HCT116 (cell line): ENCODE results near the gene METTL21C. TPM values are rescaled to one million over a fixed set of nuclear protein-coding genes. Genes with fewer than 3 reads are reported as not detected.

Source experiments
- ATAC-seq: fragments of 200-7000 bp; cut with Tn5 transposase; 2 replicates; pipeline ENCODE4 v1.9.1; 2020; ENCODE audit warnings: mild to moderate bottlenecking, moderate library complexity
- BruUV-seq: library from RNA; stranded (reverse); fragments of 400-500 nt; replicated peaks from 2 replicates; lab custom pipeline; 2021; lab: Mats Ljungman, UMichigan
- CTCF ChIA-PET: fragments of 300-600 bp; sonication (Branson Sonifier 250); formaldehyde crosslinking; loops from one replicate; lab custom pipeline; 2021; ENCODE audit warnings: antibody characterized with exemption; lab: Charles Lee
- POLR2A ChIA-PET: fragments of 300-600, 350-600 bp; sonication (Branson Sonifier 250); formaldehyde crosslinking; loops from one replicate; lab custom pipeline; 2021; ENCODE audit warnings: antibody characterized with exemption; lab: Charles Lee
- RAD21 ChIA-PET, 2 experiments: fragments of 300-600 bp; sonication (Branson Sonifier 250); formaldehyde crosslinking; loops; one replicate each; lab custom pipeline; 2023; ENCODE audit warnings: low total read pairs in 2 of 2; ENCODE audit not compliant: uncharacterized antibody in 2 of 2, unreplicated experiment in 2 of 2, low non-redundant PET in 1 of 2; lab: Charles Lee
- DNase-seq: peaks from one replicate; pipeline ENCODE4 v3.0.0-alpha.2; 2010; ENCODE audit warnings: low read depth, low spot score
- H2AFZ ChIP-seq: fragments of 200-600 bp; shearing (Covaris generic), sonication (generic); 2 replicates; pipeline ENCODE4 v1.6.1; 2017; ENCODE audit warnings: low read depth, mixed run types, mixed read lengths, antibody characterized with exemption, low read length; ENCODE audit not compliant: poor library complexity, severe bottlenecking
- H3K27ac ChIP-seq: 2 replicates; pipeline ENCODE4 v1.5.1; 2012; ENCODE audit warnings: low read depth, low read length
- H3K27me3 ChIP-seq: fragments of 200-600 bp; sonication (generic); 2 replicates; pipeline ENCODE4 v1.6.1; 2016; ENCODE audit warnings: mixed run types, low read length, mixed read lengths; ENCODE audit not compliant: insufficient read depth
- H3K36me3 ChIP-seq, 2 experiments: fragments of 200-500 bp in 1 of 2; fragments of 200-600 bp in 1 of 2; sonication (Bioruptor generic) in 1 of 2; sonication (generic) in 1 of 2; 2 replicates each; pipeline versions ENCODE4 v1.5.1 to v1.6.1; 2014 to 2016; ENCODE audit warnings: low read length in 2 of 2, inconsistent platforms in 1 of 2, mixed read lengths in 1 of 2, mixed run types in 1 of 2; ENCODE audit not compliant: insufficient read depth in 2 of 2, control insufficient read depth in 1 of 2
- H3K4me1 ChIP-seq, 2 experiments: fragments of 200-600 bp in 1 of 2; sonication (generic) in 1 of 2; 2 replicates each; pipeline versions ENCODE4 v1.5.1 to v1.6.1; 2012 to 2017; ENCODE audit warnings: low read length in 2 of 2, inconsistent platforms in 1 of 2, mild to moderate bottlenecking in 1 of 2, mixed read lengths in 1 of 2, mixed run types in 1 of 2, moderate library complexity in 1 of 2; ENCODE audit not compliant: insufficient read depth in 2 of 2, control insufficient read depth in 1 of 2
- H3K4me2 ChIP-seq: fragments of 200-600 bp; sonication (generic); 2 replicates; pipeline ENCODE4 v1.6.1; 2017; ENCODE audit warnings: mixed run types, low read length, mixed read lengths
- H3K4me3 ChIP-seq, 2 experiments: fragments of 200-600 bp in 1 of 2; sonication (generic) in 1 of 2; replicated peaks in 1 of 2; 2 replicates each; pipeline ENCODE4 v1.5.1; 2011 to 2016; ENCODE audit warnings: low read length in 2 of 2, control low read depth in 1 of 2, low read depth in 1 of 2, mild to moderate bottlenecking in 1 of 2, mixed read lengths in 1 of 2, mixed run types in 1 of 2
- H3K79me2 ChIP-seq: fragments of 200-600 bp; sonication (generic); 2 replicates; pipeline ENCODE4 v1.6.1; 2017; ENCODE audit warnings: mild to moderate bottlenecking, mixed run types, low read length, moderate library complexity, mixed read lengths; ENCODE audit not compliant: insufficient read depth
- H3K9ac ChIP-seq: fragments of 200-600 bp; sonication (generic); 2 replicates; pipeline ENCODE4 v1.6.1; 2016; ENCODE audit warnings: low read length, mixed read lengths
- H3K9me2 ChIP-seq: fragments of 200-600 bp; sonication (generic), shearing (Covaris generic); 2 replicates; pipeline ENCODE4 v1.6.1; 2017; ENCODE audit warnings: mixed run types, mild to moderate bottlenecking, moderate library complexity; ENCODE audit not compliant: insufficient read depth
- H3K9me3 ChIP-seq, 2 experiments: fragments of 200-500 bp in 1 of 2; fragments of 200-600 bp in 1 of 2; sonication (Bioruptor generic) in 1 of 2; sonication (generic) in 1 of 2; 2 replicates each; pipeline ENCODE4 v1.6.1; 2014 to 2017; ENCODE audit warnings: low read length in 2 of 2, mixed read lengths in 2 of 2, inconsistent platforms in 1 of 2, low read depth in 1 of 2, mild to moderate bottlenecking in 1 of 2, mixed run types in 1 of 2, moderate library complexity in 1 of 2; ENCODE audit not compliant: control insufficient read depth in 1 of 2, insufficient read depth in 1 of 2
- H4K20me1 ChIP-seq: fragments of 200-600 bp; sonication (generic), shearing (Covaris generic); 2 replicates; pipeline ENCODE4 v1.6.1; 2017; ENCODE audit warnings: mixed run types, mild to moderate bottlenecking, moderate library complexity; ENCODE audit not compliant: insufficient read depth
- ATF3 ChIP-seq: IDR thresholded peaks from 2 replicates; pipeline ENCODE4 v1.6.1; 2012
- ELF1 ChIP-seq: IDR thresholded peaks from 2 replicates; pipeline ENCODE4 v1.6.1; 2012; ENCODE audit warnings: low read depth, borderline replicate concordance
- FOSL1 ChIP-seq: IDR thresholded peaks from 2 replicates; pipeline ENCODE4 v1.6.1; 2012; ENCODE audit warnings: low read depth
- MAX ChIP-seq: IDR thresholded peaks from 2 replicates; pipeline ENCODE4 v1.6.1; 2012
- POLR2A ChIP-seq: IDR thresholded peaks from 2 replicates; pipeline ENCODE4 v1.7.0; 2011; ENCODE audit warnings: borderline replicate concordance; ENCODE audit not compliant: insufficient read depth, insufficient read length; ENCODE audit errors: extremely low read depth
- POLR2AphosphoS5 ChIP-seq: IDR thresholded peaks from 2 replicates; pipeline ENCODE4 v1.6.1; 2011; ENCODE audit warnings: mild to moderate bottlenecking, low read depth, low read length, moderate library complexity
- SP1 ChIP-seq: IDR thresholded peaks from 2 replicates; pipeline ENCODE4 v1.6.1; 2012; ENCODE audit warnings: low read depth
- SRF ChIP-seq: IDR thresholded peaks from 2 replicates; pipeline ENCODE4 v1.6.1; 2012; ENCODE audit warnings: low read depth
- TCF7L2 ChIP-seq: IDR thresholded peaks from 2 replicates; pipeline ENCODE4 v1.7.0; 2011; ENCODE audit warnings: borderline replicate concordance, inconsistent platforms; ENCODE audit not compliant: insufficient read depth, insufficient read length; ENCODE audit errors: extremely low read depth
- YY1 ChIP-seq: IDR thresholded peaks from 2 replicates; pipeline ENCODE4 v1.6.1; 2011; ENCODE audit warnings: low read length, low read depth, moderate library complexity, mild to moderate bottlenecking; ENCODE audit not compliant: insufficient replicate concordance; ENCODE audit errors: extremely low read depth
- intact Hi-C: fragments of 100-400 bp; cut with micrococcal nuclease; formaldehyde crosslinking; loops from 2 replicates; pipeline ENCODE4 v1.10.0; 2022
- total RNA-seq: library from RNA; stranded (reverse); gene quantifications from one replicate; pipeline ENCODE4 v1.2.1, GENCODE V29; 2021; ENCODE audit not compliant: unreplicated experiment
- TF ChIP-seq, protein P1 (sequence below): IDR thresholded peaks from 2 replicates; pipeline ENCODE4 v1.6.1; 2012; ENCODE audit warnings: low read depth

Gene METTL21C
- total RNA-seq, 1 experiment from 2014 or later = not detected

DNA sequence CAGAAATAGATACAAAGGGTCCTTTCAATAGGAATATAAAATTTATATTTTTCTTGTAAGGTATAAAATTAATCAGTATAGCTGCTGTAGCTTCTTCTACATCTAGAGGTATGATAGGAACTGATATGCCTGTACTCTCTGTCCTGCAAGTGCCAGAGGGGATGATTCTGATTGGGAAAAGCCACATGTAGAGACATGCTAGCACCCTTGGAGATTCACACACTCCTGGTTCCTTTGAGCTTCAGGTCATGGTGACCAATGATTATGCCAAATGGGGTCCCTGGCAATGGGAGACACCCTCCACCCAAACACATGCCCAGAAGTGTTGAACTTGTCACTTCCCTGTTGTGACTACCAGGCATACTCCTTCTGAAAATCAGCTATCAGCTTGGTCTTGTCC is 14.7 kb upstream of the METTL21C start:
- Histone ChIP-seq H3K27me3 (no peaks in the 10 kb centered on the region), H3K27ac (no peak overlapping the region), H3K9ac (no peak overlapping the region), H3K4me1 (peaks cover 14 to 17% of the 10 kb centered on the region in 2 experiments), H3K9me2 (no peaks in the 10 kb centered on the region), H3K4me3 (no peak overlapping the region), H3K4me2 (no peak overlapping the region), H3K9me3 (no peaks in the 10 kb centered on the region)
- DNase-seq (no peak), ATAC-seq (no peak)
- intact Hi-C loops = no loop called here
- BruUV-seq = no TSS peak
- POLR2A ChIA-PET = no interaction called here
- CTCF ChIA-PET = no interaction called here
- TF ChIP-seq SP1 = no peak
- TF ChIP-seq FOSL1 = no peak
- TF ChIP-seq ELF1 = no peak
- TF ChIP-seq POLR2AphosphoS5 = no peak
- TF ChIP-seq, protein P1, sequence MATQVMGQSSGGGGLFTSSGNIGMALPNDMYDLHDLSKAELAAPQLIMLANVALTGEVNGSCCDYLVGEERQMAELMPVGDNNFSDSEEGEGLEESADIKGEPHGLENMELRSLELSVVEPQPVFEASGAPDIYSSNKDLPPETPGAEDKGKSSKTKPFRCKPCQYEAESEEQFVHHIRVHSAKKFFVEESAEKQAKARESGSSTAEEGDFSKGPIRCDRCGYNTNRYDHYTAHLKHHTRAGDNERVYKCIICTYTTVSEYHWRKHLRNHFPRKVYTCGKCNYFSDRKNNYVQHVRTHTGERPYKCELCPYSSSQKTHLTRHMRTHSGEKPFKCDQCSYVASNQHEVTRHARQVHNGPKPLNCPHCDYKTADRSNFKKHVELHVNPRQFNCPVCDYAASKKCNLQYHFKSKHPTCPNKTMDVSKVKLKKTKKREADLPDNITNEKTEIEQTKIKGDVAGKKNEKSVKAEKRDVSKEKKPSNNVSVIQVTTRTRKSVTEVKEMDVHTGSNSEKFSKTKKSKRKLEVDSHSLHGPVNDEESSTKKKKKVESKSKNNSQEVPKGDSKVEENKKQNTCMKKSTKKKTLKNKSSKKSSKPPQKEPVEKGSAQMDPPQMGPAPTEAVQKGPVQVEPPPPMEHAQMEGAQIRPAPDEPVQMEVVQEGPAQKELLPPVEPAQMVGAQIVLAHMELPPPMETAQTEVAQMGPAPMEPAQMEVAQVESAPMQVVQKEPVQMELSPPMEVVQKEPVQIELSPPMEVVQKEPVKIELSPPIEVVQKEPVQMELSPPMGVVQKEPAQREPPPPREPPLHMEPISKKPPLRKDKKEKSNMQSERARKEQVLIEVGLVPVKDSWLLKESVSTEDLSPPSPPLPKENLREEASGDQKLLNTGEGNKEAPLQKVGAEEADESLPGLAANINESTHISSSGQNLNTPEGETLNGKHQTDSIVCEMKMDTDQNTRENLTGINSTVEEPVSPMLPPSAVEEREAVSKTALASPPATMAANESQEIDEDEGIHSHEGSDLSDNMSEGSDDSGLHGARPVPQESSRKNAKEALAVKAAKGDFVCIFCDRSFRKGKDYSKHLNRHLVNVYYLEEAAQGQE = no peak
- no peak for TF ChIP-seq POLR2A
- no peak for TF ChIP-seq MAX
- no peak for TF ChIP-seq SRF
- TF ChIP-seq ATF3 = no peak
- no peak for TF ChIP-seq YY1
- no peak for TF ChIP-seq TCF7L2
- TF ChIP-seq, all 23 proteins: peak for 0
- Histone ChIP-seq H3K36me3 (no peaks in the 10 kb centered on the region), H3K79me2 (no peaks in the 10 kb centered on the region), H4K20me1 (no peaks in the 10 kb centered on the region), H2AFZ (no peak overlapping the region)
- RAD21 ChIA-PET = no interaction called here
